Smooth muscle cell (in vitro differentiated cells): ENCODE results near the gene PLXDC2. TPM values are rescaled to one million over a fixed set of nuclear protein-coding genes. Genes with fewer than 3 reads are reported as not detected.

Source experiments
- DNase-seq: peaks from one replicate; lab custom pipeline; 2025; ENCODE audit not compliant: unreplicated experiment; lab: John Stamatoyannopoulos, UW
- H2AFZ ChIP-seq: fragments of 200-600 bp; sonication (generic); 2 replicates; pipeline ENCODE4 v1.6.0; 2016; ENCODE audit warnings: antibody characterized with exemption, low read depth, mild to moderate bottlenecking
- H3F3A ChIP-seq: fragments of 200-600 bp; sonication (generic); 2 replicates; pipeline ENCODE4 v1.6.0; 2017; ENCODE audit warnings: antibody characterized with exemption, low read depth
- H3K27ac ChIP-seq: fragments of 200-600 bp; sonication (generic); 2 replicates; pipeline ENCODE4 v1.5.1; 2016; ENCODE audit warnings: low read depth, mild to moderate bottlenecking
- H3K27me3 ChIP-seq: fragments of 200-600 bp; sonication (generic); 2 replicates; pipeline ENCODE4 v1.6.1; 2016; ENCODE audit warnings: low read depth, mild to moderate bottlenecking
- H3K36me3 ChIP-seq: fragments of 200-600 bp; sonication (generic); 2 replicates; pipeline ENCODE4 v1.5.1; 2016; ENCODE audit warnings: low read depth
- H3K4me1 ChIP-seq: fragments of 200-600 bp; sonication (generic); 2 replicates; pipeline ENCODE4 v1.5.1; 2016; ENCODE audit warnings: low read depth
- H3K4me2 ChIP-seq: fragments of 200-600 bp; sonication (generic); 2 replicates; pipeline ENCODE4 v1.6.0; 2016; ENCODE audit warnings: mild to moderate bottlenecking
- H3K4me3 ChIP-seq: fragments of 200-600 bp; sonication (generic); 2 replicates; pipeline ENCODE4 v1.5.1; 2016; ENCODE audit warnings: mild to moderate bottlenecking
- H3K79me2 ChIP-seq: fragments of 200-600 bp; sonication (generic); 2 replicates; pipeline ENCODE4 v1.6.0; 2016; ENCODE audit warnings: low read depth, mild to moderate bottlenecking
- H3K9ac ChIP-seq: fragments of 200-600 bp; sonication (generic); 2 replicates; pipeline ENCODE4 v1.6.0; 2016; ENCODE audit warnings: low read depth
- H3K9me3 ChIP-seq: fragments of 200-600 bp; sonication (generic); replicated peaks from 2 replicates; pipeline ENCODE4 v1.5.1; 2016; ENCODE audit warnings: low read depth
- H4K20me1 ChIP-seq: fragments of 200-600 bp; sonication (generic); 2 replicates; pipeline ENCODE4 v1.6.0; 2016; ENCODE audit warnings: low read depth
- CTCF ChIP-seq: fragments of 200-600 bp; sonication (generic); IDR thresholded peaks from 2 replicates; pipeline ENCODE4 v1.5.1; 2017; ENCODE audit warnings: borderline replicate concordance, mild to moderate bottlenecking, antibody characterized with exemption; ENCODE audit not compliant: insufficient read depth, poor library complexity, severe bottlenecking
- WGBS: methylation state at CpG from one replicate; pipeline ENCODE4 v1.1.7; 2016; ENCODE audit warnings: low lambda C conversion rate; 5-methylcytosine and 5-hydroxymethylcytosine counted together
- polyA plus RNA-seq: library from polyadenylated mRNA; unstranded; fragments of >200 nt; fragmentation: Nextera tagmentation; extraction: Ambion mirVana; gene quantifications from 2 replicates; pipeline ENCODE4 v1.2.1, GENCODE V29; 2016
- total RNA-seq: library from RNA; depleted of rRNA; stranded (reverse); fragments of >200 nt; gene quantifications from 2 replicates; pipeline ENCODE4 v1.2.3, GENCODE V29; 2014

The PLXDC2 gene
- total and polyA plus RNA-seq, 2 experiments from 2014 or later = 7.3 to 24.9 TPM

DNA sequence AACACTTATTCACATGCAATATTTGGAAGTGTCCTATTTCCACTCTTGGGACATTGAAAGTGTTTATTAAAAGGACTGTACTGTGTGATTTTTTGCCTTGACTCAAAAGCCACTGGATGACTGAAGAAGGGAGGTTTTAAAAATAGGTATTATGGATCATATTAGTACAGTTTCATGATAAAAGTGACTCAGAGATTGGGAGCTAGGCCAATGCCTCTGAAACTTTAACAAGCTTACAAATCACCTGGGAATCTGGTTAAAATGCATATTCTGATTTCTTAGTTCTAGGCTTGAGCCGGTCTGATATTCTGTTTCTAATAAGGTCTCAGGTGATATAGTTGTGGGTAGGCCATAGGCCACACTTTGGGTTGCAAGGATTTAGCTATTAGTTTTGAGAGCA is 191.2 kb downstream of the PLXDC2 start:
- no peaks in the 10 kb centered on the region for H3K9me3 ChIP-seq
- no peak overlapping the region for H2AFZ ChIP-seq
- H3F3A ChIP-seq = no peaks in the 10 kb centered on the region
- H4K20me1 ChIP-seq = no peaks in the 10 kb centered on the region
- H3K27ac ChIP-seq = no peak overlapping the region
- 89% methylated on average over 1 of the region's 1 CpG for WGBS
- no peaks in the 10 kb centered on the region for H3K4me1 ChIP-seq
- H3K4me2 ChIP-seq = no peak overlapping the region
- no peaks in the 10 kb centered on the region for H3K27me3 ChIP-seq
- no peak overlapping the region for H3K9ac ChIP-seq
- no peaks in the 10 kb centered on the region for H3K79me2 ChIP-seq
- no peak overlapping the region for H3K4me3 ChIP-seq
- no peaks in the 10 kb centered on the region for H3K36me3 ChIP-seq
- TF ChIP-seq CTCF = no peak
- no peak for DNase-seq

GRCh38 chr10:20013991-20014750 is 197.9 kb downstream of the PLXDC2 start:
- Histone ChIP-seq H3K4me1 (no peaks in the 10 kb centered on the region), H4K20me1 (no peaks in the 10 kb centered on the region), H3K9ac (no peak overlapping the region), H3K79me2 (no peaks in the 10 kb centered on the region), H2AFZ (no peak overlapping the region), H3K4me3 (no peak overlapping the region), H3K4me2 (no peak overlapping the region), H3K9me3 (no peaks in the 10 kb centered on the region), H3F3A (no peaks in the 10 kb centered on the region), H3K27me3 (no peaks in the 10 kb centered on the region), H3K36me3 (no peaks in the 10 kb centered on the region), H3K27ac (no peak overlapping the region)
- 79% methylated on average over 2 of the region's 2 CpGs for WGBS
- DNase-seq = no peak
- no peak for TF ChIP-seq CTCF

DNA sequence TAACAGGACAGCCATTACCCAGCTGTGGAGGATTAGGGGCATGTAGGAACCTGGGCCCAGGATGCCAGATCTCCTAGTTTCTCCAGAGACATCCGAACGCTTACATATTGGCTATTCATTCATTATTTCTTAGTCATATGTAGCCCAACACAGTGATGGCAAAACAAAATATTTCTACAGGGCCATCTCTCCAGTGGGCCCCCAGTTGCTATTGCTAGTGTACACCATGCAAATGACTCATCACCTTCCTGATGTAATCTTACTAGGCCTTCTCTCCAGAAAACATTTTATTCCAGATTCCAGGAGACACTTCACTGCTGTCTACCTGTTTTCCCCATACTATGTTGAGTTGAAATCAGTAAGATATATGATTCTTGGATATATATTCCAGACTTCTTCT is 201.7 kb downstream of the PLXDC2 start:
- no peak overlapping the region for H3K27ac ChIP-seq
- WGBS = 100% methylated on average over 2 of the region's 2 CpGs
- no peaks in the 10 kb centered on the region for H3K79me2 ChIP-seq
- no peak overlapping the region for H3K4me3 ChIP-seq
- no peaks in the 10 kb centered on the region for H3K9me3 ChIP-seq
- H3K4me2 ChIP-seq = no peak overlapping the region
- no peak overlapping the region for H3K9ac ChIP-seq
- no peaks in the 10 kb centered on the region for H3K27me3 ChIP-seq
- no peak for TF ChIP-seq CTCF
- H3K4me1 ChIP-seq = no peaks in the 10 kb centered on the region
- no peaks in the 10 kb centered on the region for H3K36me3 ChIP-seq
- no peak for DNase-seq
- H2AFZ ChIP-seq = no peak overlapping the region
- no peaks in the 10 kb centered on the region for H4K20me1 ChIP-seq
- no peaks in the 10 kb centered on the region for H3F3A ChIP-seq

GRCh38 chr10:20020677-20021076 is 204.4 kb downstream of the PLXDC2 start:
- H2AFZ ChIP-seq = no peak overlapping the region
- no peak overlapping the region for H3K9ac ChIP-seq
- no peaks in the 10 kb centered on the region for H3K4me1 ChIP-seq
- H3K27ac ChIP-seq = no peak overlapping the region
- H3F3A ChIP-seq = no peaks in the 10 kb centered on the region
- 91% methylated on average over 1 of the region's 1 CpG for WGBS
- no peak for TF ChIP-seq CTCF
- H3K79me2 ChIP-seq = no peaks in the 10 kb centered on the region
- no peaks in the 10 kb centered on the region for H3K9me3 ChIP-seq
- no peak overlapping the region for H3K4me2 ChIP-seq
- DNase-seq = no peak
- H3K4me3 ChIP-seq = no peak overlapping the region
- no peaks in the 10 kb centered on the region for H3K27me3 ChIP-seq
- H4K20me1 ChIP-seq = no peaks in the 10 kb centered on the region
- no peaks in the 10 kb centered on the region for H3K36me3 ChIP-seq
